Measurements from ENCODE around the gene PPM1L.

Gene PPM1L

GRCh38 chr3:160763073-160763472 lies 7.0 kb downstream of the PPM1L start:
- H3K27ac ChIP-seq: no peak overlapping the region
- TF ChIP-seq CTCF (conservative IDR thresholded peaks at IDR 0.05): no peak

GRCh38 chr3:160765211-160765610 lies 9.2 kb downstream of the PPM1L start:
- no peak overlapping the region for H3K27ac ChIP-seq
- TF ChIP-seq CTCF (conservative IDR thresholded peaks at IDR 0.05): no peak

- TF ChIP-seq CTCF (conservative IDR thresholded peaks at IDR 0.05): no peak
- H3K27ac ChIP-seq: no peak overlapping the region
Measured at GRCh38 chr3:160768031-160768430, 12.0 kb downstream of the PPM1L start.

- H3K27ac ChIP-seq: no peak overlapping the region
- TF ChIP-seq CTCF (conservative IDR thresholded peaks at IDR 0.05): no peak
Measured at GRCh38 chr3:160768918-160769317, 12.9 kb downstream of the PPM1L start.

- no peak overlapping the region for H3K27ac ChIP-seq
- TF ChIP-seq CTCF (conservative IDR thresholded peaks at IDR 0.05): no peak
Measured at GRCh38 chr3:160771811-160772459, 15.9 kb downstream of the PPM1L start.

- H3K27ac ChIP-seq: no peak overlapping the region
- no peak for TF ChIP-seq CTCF (conservative IDR thresholded peaks at IDR 0.05)
Measured at GRCh38 chr3:160773722-160774121, 17.7 kb downstream of the PPM1L start.

- no peak for TF ChIP-seq CTCF (conservative IDR thresholded peaks at IDR 0.05)
- H3K27ac ChIP-seq: no peak overlapping the region
Measured at GRCh38 chr3:160774172-160774571, 18.1 kb downstream of the PPM1L start.
